ENCODE measurements around the gene PROK2.

Gene PROK2
- long read RNA-seq, donor 1 = 0 reads
- long read RNA-seq, donor 2 = 0 reads
- long read RNA-seq, donor 3 = 0 reads
- long read RNA-seq, donor 4 = 0 reads
- long read RNA-seq, donor 5 = 0 reads
- long read RNA-seq, donor 6 = 0 reads
- long read RNA-seq, donor 7 = 0 reads
- long read RNA-seq, donor 8, partial matches to known transcripts = 0 of 1 reads
- long read RNA-seq, donor 8, other reads (novel, unspliced or antisense) = 0 of 1 reads

GRCh38 chr3:71784914-71785531 is at the start of gene PROK2:
Gene PROK2, minus strand, starts transcription at chr3:71785148. Its CDS starts 96 bp downstream, at chr3:71785052.
- no peak for DNase-seq

GRCh38 chr3:71831599-71831998 is 46.7 kb upstream of the PROK2 start:
- no peak for DNase-seq

GRCh38 chr3:71825551-71826283 is 40.8 kb upstream of the PROK2 start:
- no peak for DNase-seq

- no peak for DNase-seq
These were observed 36.2 kb upstream of the PROK2 start for GRCh38 chr3:71821116-71821515.

- no peak for DNase-seq
These were observed 32.3 kb upstream of the PROK2 start for GRCh38 chr3:71817262-71817661.

GRCh38 chr3:71816767-71817156 is 31.8 kb upstream of the PROK2 start:
- no peak for DNase-seq

- no peak for DNase-seq
These were observed 30.6 kb upstream of the PROK2 start for GRCh38 chr3:71815340-71816067.

GRCh38 chr3:71813704-71814103 is 28.8 kb upstream of the PROK2 start:
- DNase-seq = no peak

GRCh38 chr3:71813073-71813472 is 28.1 kb upstream of the PROK2 start:
- DNase-seq = no peak

GRCh38 chr3:71810056-71810455 is 25.1 kb upstream of the PROK2 start:
- DNase-seq = no peak

GRCh38 chr3:71809321-71810026 is 24.5 kb upstream of the PROK2 start:
- DNase-seq = no peak

- no peak for DNase-seq
These were observed 21.8 kb upstream of the PROK2 start for GRCh38 chr3:71806736-71807135.

- no peak for DNase-seq
These were observed 20.7 kb upstream of the PROK2 start for GRCh38 chr3:71805691-71806090.

- no peak for DNase-seq
These were observed 20.3 kb upstream of the PROK2 start for GRCh38 chr3:71805199-71805598.

- no peak for DNase-seq
These were observed 18.3 kb upstream of the PROK2 start for GRCh38 chr3:71803248-71803647.

- DNase-seq = no peak
These were observed 17.0 kb upstream of the PROK2 start for GRCh38 chr3:71801986-71802385.

- no peak for DNase-seq
These were observed 15.1 kb upstream of the PROK2 start for GRCh38 chr3:71800023-71800422.

GRCh38 chr3:71797455-71797854 is 12.5 kb upstream of the PROK2 start:
- DNase-seq = no peak

GRCh38 chr3:71796290-71796689 is 11.3 kb upstream of the PROK2 start:
- DNase-seq = no peak

- DNase-seq = no peak
These were observed 6.7 kb upstream of the PROK2 start for GRCh38 chr3:71791634-71792033.

GRCh38 chr3:71789922-71790321 is 5.0 kb upstream of the PROK2 start:
- DNase-seq = no peak

- DNase-seq = no peak
These were observed 3.0 kb upstream of the PROK2 start for GRCh38 chr3:71787851-71788405.

Measured in right kidney (tissue), 9 donors.